DOHH2 (cell line): Measurements from ENCODE around the gene OR8B4.

Source experiments
- H3F3A ChIP-seq: fragments of 200-600 bp; sonication (generic), shearing (Covaris generic); 2 replicates; pipeline ENCODE4 v1.6.0; 2016; ENCODE audit warnings: antibody characterized with exemption, mild to moderate bottlenecking; ENCODE audit not compliant: control insufficient read depth, insufficient read depth
- H3K27ac ChIP-seq: fragments of 200-600 bp; sonication (generic); 2 replicates; pipeline ENCODE4 v1.5.1; 2014; ENCODE audit warnings: low read depth, mild to moderate bottlenecking, low read length, moderate library complexity
- H3K27me3 ChIP-seq: fragments of 200-600 bp; sonication (generic); 2 replicates; pipeline ENCODE4 v1.6.1; 2014; ENCODE audit warnings: mild to moderate bottlenecking, low read length, mixed read lengths; ENCODE audit not compliant: control insufficient read depth
- H3K36me3 ChIP-seq: fragments of 200-600 bp; sonication (generic); 2 replicates; pipeline ENCODE4 v1.6.1; 2014; ENCODE audit warnings: mild to moderate bottlenecking, low read length, moderate library complexity, mixed read lengths; ENCODE audit not compliant: control insufficient read depth
- H3K4me1 ChIP-seq: fragments of 200-600 bp; sonication (generic); 2 replicates; pipeline ENCODE4 v1.6.1; 2014; ENCODE audit warnings: mild to moderate bottlenecking, low read length, mixed read lengths; ENCODE audit not compliant: control insufficient read depth
- H3K4me2 ChIP-seq: fragments of 200-600 bp; sonication (generic); 2 replicates; pipeline ENCODE4 v1.6.0; 2014; ENCODE audit warnings: mild to moderate bottlenecking, low read length, moderate library complexity
- H3K4me3 ChIP-seq: fragments of 200-600 bp; sonication (generic); 2 replicates; pipeline ENCODE4 v1.5.1; 2014; ENCODE audit warnings: mild to moderate bottlenecking, low read length, mixed read lengths
- H3K79me2 ChIP-seq: fragments of 200-600 bp; sonication (generic); 2 replicates; pipeline ENCODE4 v1.6.1; 2014; ENCODE audit warnings: mild to moderate bottlenecking, low read length, mixed read lengths; ENCODE audit not compliant: control insufficient read depth
- H3K9me2 ChIP-seq: fragments of 200-600 bp; sonication (generic); replicated peaks from 2 replicates; pipeline ENCODE4 v1.6.1; 2014; ENCODE audit warnings: mild to moderate bottlenecking, low read length, mixed read lengths; ENCODE audit not compliant: control insufficient read depth
- H3K9me3 ChIP-seq: fragments of 200-600 bp; sonication (generic); 2 replicates; pipeline ENCODE4 v1.6.1; 2014; ENCODE audit warnings: antibody characterized with exemption, low read length, mixed read lengths; ENCODE audit not compliant: control insufficient read depth, insufficient read depth
- H4K20me1 ChIP-seq: fragments of 200-600 bp; sonication (generic); 2 replicates; pipeline ENCODE4 v1.6.0; 2014; ENCODE audit warnings: low read depth, mild to moderate bottlenecking, antibody characterized with exemption, low read length, moderate library complexity; ENCODE audit not compliant: control insufficient read depth, insufficient read depth
- EZH2phosphoT487 ChIP-seq: fragments of 200-600 bp; sonication (generic); IDR thresholded peaks from 2 replicates; pipeline ENCODE4 v1.6.1; 2017; ENCODE audit warnings: borderline replicate concordance, mild to moderate bottlenecking, antibody characterized with exemption, low read length, moderate library complexity, mixed read lengths
- TF ChIP-seq, protein P1 (sequence below): fragments of 200-600 bp; sonication (generic); IDR thresholded peaks from one replicate; pipeline ENCODE4 v1.5.1; 2014; ENCODE audit warnings: antibody characterized with exemption, mild to moderate bottlenecking, low read depth, low read length; ENCODE audit not compliant: poor library complexity, severe bottlenecking

The OR8B4 gene

DNA sequence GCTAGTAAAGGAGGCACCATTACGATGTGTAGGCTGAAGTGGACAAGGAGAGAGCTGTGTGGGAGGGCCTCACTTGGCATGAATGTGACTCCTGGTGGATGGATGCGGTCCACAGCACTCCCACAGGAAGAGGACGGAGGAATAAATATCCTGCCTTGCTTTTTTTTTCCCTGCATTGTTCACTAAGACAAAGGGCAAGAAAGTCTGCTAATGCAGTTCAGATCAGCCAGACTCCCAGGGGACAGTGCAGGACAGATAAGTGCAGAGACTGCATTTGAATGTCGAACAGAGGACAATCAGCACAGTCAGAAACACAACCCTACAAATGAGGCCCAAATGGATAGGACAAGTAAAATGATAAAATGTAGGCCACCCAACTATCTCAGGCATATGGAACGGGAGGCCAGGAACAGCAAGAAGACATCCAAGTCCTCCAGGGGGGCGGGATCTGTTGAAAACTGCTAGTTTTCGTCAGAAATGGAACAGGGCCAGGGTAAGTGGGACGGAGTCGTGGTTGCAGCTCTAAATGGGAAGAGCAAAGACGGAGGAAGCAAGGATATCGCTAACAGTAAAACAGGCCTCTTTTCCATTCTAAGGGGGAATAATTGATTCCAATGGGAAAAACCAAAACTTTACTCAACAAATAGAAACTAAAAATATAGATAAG, 46.0 kb upstream of the OR8B4 start:
- Histone ChIP-seq H3K9me3 (no peaks in the 10 kb centered on the region), H3K27ac (no peak overlapping the region), H3K4me3 (no peak overlapping the region), H3K27me3 (peaks cover 12% of the 10 kb centered on the region), H3K4me2 (no peak overlapping the region), H3K36me3 (no peaks in the 10 kb centered on the region), H3F3A (no peaks in the 10 kb centered on the region), H3K9me2 (no peaks in the 10 kb centered on the region), H4K20me1 (no peaks in the 10 kb centered on the region), H3K4me1 (no peaks in the 10 kb centered on the region), H3K79me2 (no peaks in the 10 kb centered on the region)
- TF ChIP-seq, protein P1, sequence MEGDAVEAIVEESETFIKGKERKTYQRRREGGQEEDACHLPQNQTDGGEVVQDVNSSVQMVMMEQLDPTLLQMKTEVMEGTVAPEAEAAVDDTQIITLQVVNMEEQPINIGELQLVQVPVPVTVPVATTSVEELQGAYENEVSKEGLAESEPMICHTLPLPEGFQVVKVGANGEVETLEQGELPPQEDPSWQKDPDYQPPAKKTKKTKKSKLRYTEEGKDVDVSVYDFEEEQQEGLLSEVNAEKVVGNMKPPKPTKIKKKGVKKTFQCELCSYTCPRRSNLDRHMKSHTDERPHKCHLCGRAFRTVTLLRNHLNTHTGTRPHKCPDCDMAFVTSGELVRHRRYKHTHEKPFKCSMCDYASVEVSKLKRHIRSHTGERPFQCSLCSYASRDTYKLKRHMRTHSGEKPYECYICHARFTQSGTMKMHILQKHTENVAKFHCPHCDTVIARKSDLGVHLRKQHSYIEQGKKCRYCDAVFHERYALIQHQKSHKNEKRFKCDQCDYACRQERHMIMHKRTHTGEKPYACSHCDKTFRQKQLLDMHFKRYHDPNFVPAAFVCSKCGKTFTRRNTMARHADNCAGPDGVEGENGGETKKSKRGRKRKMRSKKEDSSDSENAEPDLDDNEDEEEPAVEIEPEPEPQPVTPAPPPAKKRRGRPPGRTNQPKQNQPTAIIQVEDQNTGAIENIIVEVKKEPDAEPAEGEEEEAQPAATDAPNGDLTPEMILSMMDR: no peak
- TF ChIP-seq EZH2phosphoT487: no peak

DNA sequence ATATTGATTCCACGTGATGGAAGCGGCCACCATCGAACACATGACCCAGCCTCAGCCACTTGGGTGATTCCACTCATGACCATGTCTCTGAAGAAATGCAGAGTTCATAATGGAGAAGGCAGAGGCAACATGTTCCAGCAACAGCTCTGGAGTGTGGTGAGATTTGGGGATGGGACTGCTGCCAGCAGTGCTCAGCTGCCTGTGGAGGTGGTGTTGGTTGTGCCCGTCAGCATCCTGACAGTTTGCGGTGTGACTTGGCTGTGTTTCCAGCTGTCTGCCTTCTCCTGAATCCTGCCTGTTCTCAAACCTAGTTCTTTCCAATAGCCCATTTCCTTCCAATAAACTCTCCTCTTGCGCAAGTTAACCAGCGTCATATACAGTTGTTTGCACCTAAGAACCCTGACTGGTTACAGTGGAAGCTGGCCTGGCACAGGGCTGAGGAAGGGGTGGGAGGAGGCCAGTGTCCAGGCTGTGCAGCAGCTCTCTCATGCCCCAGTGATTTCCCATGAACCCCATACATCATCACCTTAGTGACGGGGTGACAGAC, 42.8 kb upstream of the OR8B4 start:
- no peak overlapping the region for H3K4me3 ChIP-seq
- TF ChIP-seq, protein P1: no peak
- no peak for TF ChIP-seq EZH2phosphoT487
- no peaks in the 10 kb centered on the region for H3K9me2 ChIP-seq
- H3K79me2 ChIP-seq: no peaks in the 10 kb centered on the region
- no peaks in the 10 kb centered on the region for H3K27me3 ChIP-seq
- no peaks in the 10 kb centered on the region for H3K4me1 ChIP-seq
- no peaks in the 10 kb centered on the region for H3F3A ChIP-seq
- no peak overlapping the region for H3K4me2 ChIP-seq
- no peaks in the 10 kb centered on the region for H3K9me3 ChIP-seq
- no peaks in the 10 kb centered on the region for H3K36me3 ChIP-seq
- no peak overlapping the region for H3K27ac ChIP-seq
- no peaks in the 10 kb centered on the region for H4K20me1 ChIP-seq

DNA sequence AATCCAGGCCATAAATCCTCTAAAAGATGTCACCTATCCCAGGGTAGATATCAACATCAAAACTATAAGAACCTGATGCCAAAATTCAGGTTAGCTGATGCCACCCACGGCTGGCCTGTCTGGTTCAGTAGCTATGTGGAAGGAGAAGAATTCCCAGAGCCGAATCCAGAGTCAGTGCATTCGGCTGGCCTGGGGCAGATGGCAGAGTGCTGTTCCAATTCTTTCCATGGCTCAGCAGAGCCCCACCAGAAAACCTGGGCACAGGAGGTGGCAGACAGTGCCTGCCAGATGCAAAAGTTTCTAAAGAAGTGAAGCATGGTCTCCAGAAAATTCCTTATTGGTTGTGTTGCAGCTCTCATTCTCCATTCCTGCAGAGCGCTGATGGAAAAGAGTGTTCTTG, 40.7 kb upstream of the OR8B4 start:
- TF ChIP-seq, protein P1: no peak
- no peak for TF ChIP-seq EZH2phosphoT487
- Histone ChIP-seq H4K20me1 (no peaks in the 10 kb centered on the region), H3K27me3 (no peaks in the 10 kb centered on the region), H3K4me3 (no peak overlapping the region), H3K36me3 (no peaks in the 10 kb centered on the region), H3K4me2 (no peak overlapping the region), H3K9me3 (no peaks in the 10 kb centered on the region), H3K79me2 (no peaks in the 10 kb centered on the region), H3F3A (no peaks in the 10 kb centered on the region), H3K27ac (no peak overlapping the region), H3K4me1 (no peaks in the 10 kb centered on the region), H3K9me2 (no peaks in the 10 kb centered on the region)
